ENCODE results near the gene MACROD2. TPM values are rescaled to one million over a fixed set of nuclear protein-coding genes. Genes with fewer than 3 reads are reported as not detected.

The MACROD2 gene
- total and polyA plus RNA-seq, 2 of the 4 experiments (the other 2 are of a cell fraction) = not detected

DNA sequence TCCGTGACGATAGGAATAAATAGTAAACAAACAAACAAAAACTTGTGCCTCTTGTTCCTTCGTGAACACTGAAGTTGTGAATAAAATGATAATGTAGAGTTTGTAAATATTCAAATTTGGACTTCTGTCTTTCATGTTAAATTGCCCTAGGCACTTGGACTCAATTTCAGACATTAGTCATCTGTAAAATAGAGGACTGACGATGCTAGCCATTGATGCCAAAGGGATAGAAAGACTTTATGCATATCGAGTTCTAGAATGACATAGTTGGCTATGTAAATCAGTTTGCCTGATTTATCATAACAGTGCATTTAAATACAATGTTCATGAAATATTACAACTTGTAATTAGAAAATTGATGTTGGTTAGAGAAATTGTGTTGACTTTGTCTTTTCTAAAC, 388.0 kb downstream of the MACROD2 start:
- H4K5ac ChIP-seq (ENCODE audit: low read depth, low read length) = no peak overlapping the region
- H3K36me3 ChIP-seq (ENCODE audit: control insufficient read depth, insufficient read depth, low read length) = no peaks in the 10 kb centered on the region
- H3K9me3 ChIP-seq (ENCODE audit: control insufficient read depth, insufficient read depth, low read length) = peaks cover 2% of the 10 kb centered on the region; the same call in 1 of the 2 replicates
- no peak overlapping the region for H3K18ac ChIP-seq (ENCODE audit: low read depth, low read length)
- BruUV-seq (replicated peaks) = no TSS peak
- TF ChIP-seq, protein P1, sequence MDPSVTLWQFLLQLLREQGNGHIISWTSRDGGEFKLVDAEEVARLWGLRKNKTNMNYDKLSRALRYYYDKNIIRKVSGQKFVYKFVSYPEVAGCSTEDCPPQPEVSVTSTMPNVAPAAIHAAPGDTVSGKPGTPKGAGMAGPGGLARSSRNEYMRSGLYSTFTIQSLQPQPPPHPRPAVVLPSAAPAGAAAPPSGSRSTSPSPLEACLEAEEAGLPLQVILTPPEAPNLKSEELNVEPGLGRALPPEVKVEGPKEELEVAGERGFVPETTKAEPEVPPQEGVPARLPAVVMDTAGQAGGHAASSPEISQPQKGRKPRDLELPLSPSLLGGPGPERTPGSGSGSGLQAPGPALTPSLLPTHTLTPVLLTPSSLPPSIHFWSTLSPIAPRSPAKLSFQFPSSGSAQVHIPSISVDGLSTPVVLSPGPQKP (IDR thresholded peaks at IDR 0.05; ENCODE audit: borderline replicate concordance, low read depth, low read length) = no peak
- no peak for TF ChIP-seq MXI1 (IDR thresholded peaks at IDR 0.05; ENCODE audit: borderline replicate concordance, low read depth, low read length)
- TF ChIP-seq, protein P2, sequence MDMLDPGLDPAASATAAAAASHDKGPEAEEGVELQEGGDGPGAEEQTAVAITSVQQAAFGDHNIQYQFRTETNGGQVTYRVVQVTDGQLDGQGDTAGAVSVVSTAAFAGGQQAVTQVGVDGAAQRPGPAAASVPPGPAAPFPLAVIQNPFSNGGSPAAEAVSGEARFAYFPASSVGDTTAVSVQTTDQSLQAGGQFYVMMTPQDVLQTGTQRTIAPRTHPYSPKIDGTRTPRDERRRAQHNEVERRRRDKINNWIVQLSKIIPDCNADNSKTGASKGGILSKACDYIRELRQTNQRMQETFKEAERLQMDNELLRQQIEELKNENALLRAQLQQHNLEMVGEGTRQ (IDR thresholded peaks at IDR 0.05; ENCODE audit: low read depth, low read length) = no peak
- TF ChIP-seq MAFK (IDR thresholded peaks at IDR 0.05; ENCODE audit: low read depth, low read length) = no peak
- TF ChIP-seq POLR2A (IDR thresholded peaks at IDR 0.05; ENCODE audit: low read depth, low read length) = no peak
- no peak for TF ChIP-seq RAD21 (IDR thresholded peaks at IDR 0.05; ENCODE audit: low read length)
- TF ChIP-seq BHLHE40 (IDR thresholded peaks at IDR 0.05; ENCODE audit: low read depth, low read length) = no peak
- TF ChIP-seq CEBPB (IDR thresholded peaks at IDR 0.05; ENCODE audit: low read depth, low read length) = no peak
- TF ChIP-seq CHD1 (IDR thresholded peaks at IDR 0.05; ENCODE audit: low read depth, low read length) = no peak
- TF ChIP-seq, protein P3, sequence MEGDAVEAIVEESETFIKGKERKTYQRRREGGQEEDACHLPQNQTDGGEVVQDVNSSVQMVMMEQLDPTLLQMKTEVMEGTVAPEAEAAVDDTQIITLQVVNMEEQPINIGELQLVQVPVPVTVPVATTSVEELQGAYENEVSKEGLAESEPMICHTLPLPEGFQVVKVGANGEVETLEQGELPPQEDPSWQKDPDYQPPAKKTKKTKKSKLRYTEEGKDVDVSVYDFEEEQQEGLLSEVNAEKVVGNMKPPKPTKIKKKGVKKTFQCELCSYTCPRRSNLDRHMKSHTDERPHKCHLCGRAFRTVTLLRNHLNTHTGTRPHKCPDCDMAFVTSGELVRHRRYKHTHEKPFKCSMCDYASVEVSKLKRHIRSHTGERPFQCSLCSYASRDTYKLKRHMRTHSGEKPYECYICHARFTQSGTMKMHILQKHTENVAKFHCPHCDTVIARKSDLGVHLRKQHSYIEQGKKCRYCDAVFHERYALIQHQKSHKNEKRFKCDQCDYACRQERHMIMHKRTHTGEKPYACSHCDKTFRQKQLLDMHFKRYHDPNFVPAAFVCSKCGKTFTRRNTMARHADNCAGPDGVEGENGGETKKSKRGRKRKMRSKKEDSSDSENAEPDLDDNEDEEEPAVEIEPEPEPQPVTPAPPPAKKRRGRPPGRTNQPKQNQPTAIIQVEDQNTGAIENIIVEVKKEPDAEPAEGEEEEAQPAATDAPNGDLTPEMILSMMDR (conservative IDR thresholded peaks at IDR 0.05; ENCODE audit: low read depth, low read length) = no peak
- no peak for TF ChIP-seq SMC3 (IDR thresholded peaks at IDR 0.05; ENCODE audit: low read depth, low read length)
- TF ChIP-seq RFX5 (IDR thresholded peaks at IDR 0.05; ENCODE audit: low read depth, low read length) = no peak
- no peak for TF ChIP-seq NFE2L2 (IDR thresholded peaks at IDR 0.05; ENCODE audit: low read depth, low read length)
- TF ChIP-seq RCOR1 (IDR thresholded peaks at IDR 0.05; ENCODE audit: insufficient replicate concordance, low read length) = no peak
- no peak overlapping the region for H3K9ac ChIP-seq (ENCODE audit: low read depth, low read length)
- no peak overlapping the region for H2BK5ac ChIP-seq (ENCODE audit: low read depth, low read length, poor library complexity, severe bottlenecking)
- no peak overlapping the region for H2BK15ac ChIP-seq (ENCODE audit: low read depth, low read length)
- H3K4me1 ChIP-seq (ENCODE audit: control insufficient read depth, insufficient read depth, low read length) = no peaks in the 10 kb centered on the region
- H4K8ac ChIP-seq (ENCODE audit: low read depth in 2 of 2, low read length in 2 of 2) = no peak overlapping the region
- WGBS, 2 experiments (ENCODE audit: extremely low coverage in 2 of 2, insufficient read length in 1 of 2) = no CpG with 5 or more reads among the region's 5 CpGs
- H3K27ac ChIP-seq (ENCODE audit: insufficient read depth, low read length) = no peak overlapping the region
- H3K4me3 ChIP-seq (ENCODE audit: insufficient read depth, low read depth, low read length) = no peak overlapping the region
- H2AK9ac ChIP-seq (replicated peaks; ENCODE audit: low read depth, low read length, poor library complexity) = no peak overlapping the region
- no peaks in the 10 kb centered on the region for H3K9me1 ChIP-seq (ENCODE audit: insufficient read depth, low read length)
- no peak overlapping the region for H3K14ac ChIP-seq (replicated peaks; ENCODE audit: low read depth, low read length)
- in situ Hi-C loops (cut with MboI; ENCODE audit: low sequenced_read_pairs) (no loop called here), intact Hi-C loops (cut with micrococcal nuclease) (no loop called here), dilution Hi-C loops (cut with HindIII; ENCODE audit: low sequenced_read_pairs, unreplicated experiment) (no loop called here)
- no peak overlapping the region for H2AK5ac ChIP-seq (ENCODE audit: low read depth, low read length)
- DNase-seq (no peak), ATAC-seq (ENCODE audit: low read depth) (no peak)
- no peak overlapping the region for H3K4ac ChIP-seq (ENCODE audit: low read depth, low read length)
- no peak overlapping the region for H3K4me2 ChIP-seq (ENCODE audit: low read depth, low read length)
- ChIA-PET POLR2A (ENCODE audit: unreplicated experiment) (no interaction called here), CTCF (interaction anchor here (0.6 kb wide), 1 partner anchor 756 kb away, joined by 3 read pairs; no protein-coding TSS in a partner anchor)
- no peak overlapping the region for H3K23ac ChIP-seq (ENCODE audit: low read depth, low read length)
- no peak overlapping the region for H2AFZ ChIP-seq (replicated peaks; ENCODE audit: low read length, poor library complexity)
- H3K27me3 ChIP-seq (ENCODE audit: control insufficient read depth, insufficient read depth, low read length) = no peaks in the 10 kb centered on the region
- no peak overlapping the region for H2BK20ac ChIP-seq (ENCODE audit: low read depth, low read length)
- no peak overlapping the region for H4K91ac ChIP-seq (ENCODE audit: insufficient read depth, low read depth, low read length)
- no peaks in the 10 kb centered on the region for H3K79me1 ChIP-seq (ENCODE audit: low read depth in 1 of 2, low read length in 2 of 2)
- no peak overlapping the region for H3K56ac ChIP-seq (ENCODE audit: extremely low read depth, insufficient read depth, low read length)
- H2BK120ac ChIP-seq (ENCODE audit: low read depth, low read length) = no peak overlapping the region
- no peaks in the 10 kb centered on the region for H4K20me1 ChIP-seq (ENCODE audit: insufficient read depth, low read length)

All from IMR-90 (cell line).